Panc1 (cell line): ENCODE measurements around the gene HADH. TPM values are rescaled to one million over a fixed set of nuclear protein-coding genes. Genes with fewer than 3 reads are reported as not detected.

ENCODE experiments used
- ATAC-seq: fragments of 200-7000 bp; cut with Tn5 transposase; 2 replicates; pipeline ENCODE4 v1.9.1; 2020; ENCODE audit warnings: mild to moderate bottlenecking, moderate library complexity
- BruUV-seq: library from RNA; stranded (reverse); fragments of 400-500 nt; replicated peaks from 2 replicates; lab custom pipeline; 2021; lab: Mats Ljungman, UMichigan
- CTCF ChIA-PET: fragments of 300-600 bp; sonication (Branson Sonifier 250); formaldehyde crosslinking; loops from one replicate; lab custom pipeline; 2022; ENCODE audit warnings: antibody characterized with exemption; lab: Charles Lee
- POLR2A ChIA-PET: fragments of 300-600 bp; sonication (Branson Sonifier 250); formaldehyde crosslinking; loops from one replicate; lab custom pipeline; 2022; ENCODE audit warnings: antibody characterized with exemption; lab: Charles Lee
- DNase-seq: peaks from one replicate; pipeline ENCODE4 v3.0.0-alpha.2; 2010; ENCODE audit warnings: low read depth, low spot score
- H3K27ac ChIP-seq: 2 replicates; pipeline ENCODE4 v1.5.1; 2011; ENCODE audit warnings: mild to moderate bottlenecking, low read length, inconsistent platforms
- H3K27me3 ChIP-seq: fragments of 200-500 bp; sonication (Bioruptor generic); 2 replicates; pipeline ENCODE4 v1.6.0; 2014; ENCODE audit warnings: low read length, inconsistent platforms; ENCODE audit not compliant: control insufficient read depth, insufficient read depth
- H3K36me3 ChIP-seq: fragments of 200-500 bp; sonication (Bioruptor generic); 2 replicates; pipeline ENCODE4 v1.5.1; 2014; ENCODE audit warnings: inconsistent platforms, mild to moderate bottlenecking, low read length, moderate library complexity; ENCODE audit not compliant: control insufficient read depth, insufficient read depth
- H3K4me1 ChIP-seq: 2 replicates; pipeline ENCODE4 v1.5.1; 2011; ENCODE audit warnings: inconsistent platforms, mild to moderate bottlenecking, low read length, moderate library complexity; ENCODE audit not compliant: control insufficient read depth, insufficient read depth
- H3K4me3 ChIP-seq, 2 experiments: 2 replicates each; pipeline ENCODE4 v1.5.1; 2011 to 2012; ENCODE audit warnings: low read depth in 2 of 2, low read length in 2 of 2, mild to moderate bottlenecking in 2 of 2, inconsistent platforms in 1 of 2, moderate library complexity in 1 of 2
- H3K9me3 ChIP-seq: fragments of 200-500 bp; sonication (Bioruptor generic); 2 replicates; pipeline ENCODE4 v1.5.1; 2014; ENCODE audit warnings: low read depth, mild to moderate bottlenecking, inconsistent platforms, low read length, moderate library complexity; ENCODE audit not compliant: control insufficient read depth, insufficient read depth
- CTCF ChIP-seq: fragments of 450-650 bp; IDR thresholded peaks from 2 replicates; pipeline ENCODE4 v1.5.1; 2017; ENCODE audit warnings: mild to moderate bottlenecking
- POLR2AphosphoS5 ChIP-seq: IDR thresholded peaks from 2 replicates; pipeline ENCODE4 v1.6.1; 2012; ENCODE audit warnings: mild to moderate bottlenecking, low read depth, low read length, moderate library complexity
- REST ChIP-seq, 2 experiments: IDR thresholded peaks; 2 replicates each; pipeline ENCODE4 v1.6.1; 2011 to 2012; ENCODE audit warnings: low read depth in 2 of 2, control low read depth in 1 of 2, low read length in 1 of 2, mild to moderate bottlenecking in 1 of 2, moderate library complexity in 1 of 2; ENCODE audit not compliant: insufficient read depth in 1 of 2
- SIN3A ChIP-seq: IDR thresholded peaks from 2 replicates; pipeline ENCODE4 v1.6.1; 2012; ENCODE audit warnings: low read depth, mild to moderate bottlenecking, low read length, moderate library complexity, borderline replicate concordance; ENCODE audit not compliant: insufficient read depth
- TCF7L2 ChIP-seq: IDR thresholded peaks from 2 replicates; pipeline ENCODE4 v1.6.1; 2011; ENCODE audit warnings: mild to moderate bottlenecking, low read depth, low read length, inconsistent platforms
- in situ Hi-C: cut with HindIII; loops from 2 replicates; pipeline ENCODE4 v1.10.0; 2016; ENCODE audit warnings: low sequenced_read_pairs, low pct_unique_long_range_greater_than_20kb
- intact Hi-C: fragments of 100-400 bp; cut with micrococcal nuclease; formaldehyde crosslinking; loops from one replicate; pipeline ENCODE4 v1.10.0; 2022; ENCODE audit not compliant: unreplicated experiment
- total RNA-seq: library from RNA; stranded (reverse); gene quantifications from one replicate; pipeline ENCODE4 v1.2.1, GENCODE V29; 2021; ENCODE audit not compliant: unreplicated experiment

Gene HADH
- total RNA-seq, 1 experiment from 2014 or later: 20.0 TPM

- H3K36me3 ChIP-seq: no peaks in the 10 kb centered on the region; the same call in 1 of the 2 replicates
- ChIA-PET CTCF (no interaction called here), POLR2A (no interaction called here)
- in situ Hi-C loops: no loop called here
- DNase-seq: no peak
- BruUV-seq: no TSS peak
- no peak overlapping the region for H3K27ac ChIP-seq
- no peak overlapping the region for H3K4me3 ChIP-seq
- TF ChIP-seq TCF7L2: no peak
- TF ChIP-seq REST (IDR thresholded peaks at IDR 0.05; ENCODE audit: insufficient read depth in 1 of 2, low read depth in 2 of 2, low read length in 1 of 2): no peak
- no peak for TF ChIP-seq POLR2AphosphoS5
- no peak for TF ChIP-seq SIN3A
- TF ChIP-seq CTCF: no peak
- no peaks in the 10 kb centered on the region for H3K9me3 ChIP-seq
- H3K27me3 ChIP-seq: no peaks in the 10 kb centered on the region
- intact Hi-C loops: no loop called here
- ATAC-seq: no peak
- no peaks in the 10 kb centered on the region for H3K4me1 ChIP-seq
Observed at GRCh38 chr4:108029016-108029720, 39.5 kb downstream of the HADH start.

- in situ Hi-C loops: no loop called here
- CTCF ChIA-PET: no interaction called here
- Histone ChIP-seq H3K27ac (no peak overlapping the region), H3K4me1 (no peaks in the 10 kb centered on the region), H3K4me3 (no peak overlapping the region), H3K9me3 (no peaks in the 10 kb centered on the region), H3K27me3 (no peaks in the 10 kb centered on the region), H3K36me3 (no peaks in the 10 kb centered on the region; the same call in 1 of the 2 replicates)
- no TSS peak for BruUV-seq
- intact Hi-C loops: no loop called here
- POLR2A ChIA-PET: no interaction called here
- DNase-seq (no peak), ATAC-seq (no peak)
- no peak for TF ChIP-seq TCF7L2
- no peak for TF ChIP-seq CTCF
- TF ChIP-seq SIN3A: no peak
- TF ChIP-seq POLR2AphosphoS5: no peak
Observed at GRCh38 chr4:108029731-108030130, 40.0 kb downstream of the HADH start.
